Left ventricle myocardium inferior (tissue), 1 donor: ENCODE data around the gene CAMK4. TPM values are rescaled to one million over a fixed set of nuclear protein-coding genes. Genes with fewer than 3 reads are reported as not detected.
"Not testable (repeated sequence)": the region's sequence is repeated elsewhere in the genome, so short reads cannot be mapped to it uniquely, and the experiment has no call there.

Experiments
- DNase-seq: peaks from one replicate; pipeline ENCODE4 v3.0.0-alpha.2; 2020
- H3K27ac ChIP-seq: fragments of 200-600 bp; replicated peaks from 2 replicates; pipeline ENCODE4 v1.8.0; 2021
- H3K27me3 ChIP-seq: fragments of 200-600 bp; 2 replicates; pipeline ENCODE4 v1.8.0; 2021; ENCODE audit warnings: low read depth
- H3K36me3 ChIP-seq: fragments of 200-600 bp; 2 replicates; pipeline ENCODE4 v1.8.0; 2021
- H3K4me1 ChIP-seq: fragments of 200-600 bp; 2 replicates; pipeline ENCODE4 v1.8.0; 2021
- H3K4me3 ChIP-seq: fragments of 200-600 bp; 2 replicates; pipeline ENCODE4 v1.8.0; 2021; ENCODE audit warnings: mild to moderate bottlenecking, moderate library complexity
- H3K9me3 ChIP-seq: fragments of 200-600 bp; replicated peaks from 2 replicates; pipeline ENCODE4 v1.8.0; 2021
- intact Hi-C: fragments of 100-400 bp; cut with micrococcal nuclease; formaldehyde crosslinking; loops from one replicate; pipeline ENCODE4 v1.11.0; 2022
- total RNA-seq: library from RNA; stranded (reverse); fragmentation: NEBNext Ultra II Directional; extraction: Animal tissue kit (Norgen Biotek cat#: 25700); gene quantifications from one replicate; pipeline ENCODE4 v1.2.1, GENCODE V29; 2021
- TF ChIP-seq, protein P1 (sequence below): fragments of 200-600 bp; IDR thresholded peaks from 2 replicates; pipeline ENCODE4 v1.8.0; 2021; ENCODE audit warnings: antibody characterized with exemption, mild to moderate bottlenecking, borderline replicate concordance
- donor health status: DM: no; HTN: yes; CAD: no; lungs with severe emphysema.

Gene CAMK4
- total RNA-seq, 1 donor from 2014 or later = 0.36 TPM

GRCh38 chr5:111295649-111296048 is 71.5 kb downstream of the CAMK4 start:
- Histone ChIP-seq H3K27ac (no peak overlapping the region), H3K27me3 (no peaks in the 10 kb centered on the region), H3K4me3 (no peak overlapping the region), H3K36me3 (no peaks in the 10 kb centered on the region), H3K4me1 (no peaks in the 10 kb centered on the region), H3K9me3 (peaks cover 3% of the 10 kb centered on the region)
- TF ChIP-seq, protein P1, sequence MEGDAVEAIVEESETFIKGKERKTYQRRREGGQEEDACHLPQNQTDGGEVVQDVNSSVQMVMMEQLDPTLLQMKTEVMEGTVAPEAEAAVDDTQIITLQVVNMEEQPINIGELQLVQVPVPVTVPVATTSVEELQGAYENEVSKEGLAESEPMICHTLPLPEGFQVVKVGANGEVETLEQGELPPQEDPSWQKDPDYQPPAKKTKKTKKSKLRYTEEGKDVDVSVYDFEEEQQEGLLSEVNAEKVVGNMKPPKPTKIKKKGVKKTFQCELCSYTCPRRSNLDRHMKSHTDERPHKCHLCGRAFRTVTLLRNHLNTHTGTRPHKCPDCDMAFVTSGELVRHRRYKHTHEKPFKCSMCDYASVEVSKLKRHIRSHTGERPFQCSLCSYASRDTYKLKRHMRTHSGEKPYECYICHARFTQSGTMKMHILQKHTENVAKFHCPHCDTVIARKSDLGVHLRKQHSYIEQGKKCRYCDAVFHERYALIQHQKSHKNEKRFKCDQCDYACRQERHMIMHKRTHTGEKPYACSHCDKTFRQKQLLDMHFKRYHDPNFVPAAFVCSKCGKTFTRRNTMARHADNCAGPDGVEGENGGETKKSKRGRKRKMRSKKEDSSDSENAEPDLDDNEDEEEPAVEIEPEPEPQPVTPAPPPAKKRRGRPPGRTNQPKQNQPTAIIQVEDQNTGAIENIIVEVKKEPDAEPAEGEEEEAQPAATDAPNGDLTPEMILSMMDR = no peak
- no peak for DNase-seq
- intact Hi-C loops = no loop called here

- Histone ChIP-seq H3K27me3 (no peaks in the 10 kb centered on the region), H3K4me1 (no peaks in the 10 kb centered on the region), H3K36me3 (no peaks in the 10 kb centered on the region), H3K27ac (no peak overlapping the region), H3K9me3 (peaks cover 3% of the 10 kb centered on the region), H3K4me3 (no peak overlapping the region)
- TF ChIP-seq, protein P1 = no peak
- DNase-seq = no peak
- intact Hi-C loops = no loop called here
Measured at GRCh38 chr5:111296570-111296969, 72.4 kb downstream of the CAMK4 start.

DNA sequence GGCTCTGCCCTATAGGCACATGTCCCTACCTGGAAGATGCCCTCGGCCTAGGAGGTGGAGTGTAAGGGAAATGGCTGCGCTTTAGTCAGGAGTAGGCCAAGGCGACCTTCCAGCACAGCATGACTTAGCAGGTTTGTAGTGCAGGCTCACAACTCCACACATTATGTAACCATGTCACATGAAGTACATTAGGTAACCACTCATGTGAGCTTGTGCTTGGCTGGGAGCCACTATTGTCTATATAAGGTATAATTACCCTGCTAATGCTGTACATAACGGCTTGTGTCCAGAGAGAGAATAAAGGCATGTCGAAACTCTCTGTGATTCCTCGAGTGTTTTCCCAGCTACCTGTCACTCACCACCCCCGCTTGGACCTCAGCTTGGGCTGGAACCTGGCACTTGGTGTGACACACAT is 74.9 kb downstream of the CAMK4 start:
- intact Hi-C loops = no loop called here
- H3K36me3 ChIP-seq = no peaks in the 10 kb centered on the region
- H3K4me3 ChIP-seq = no peak overlapping the region
- DNase-seq = no peak
- peaks cover 3% of the 10 kb centered on the region for H3K9me3 ChIP-seq
- no peaks in the 10 kb centered on the region for H3K27me3 ChIP-seq
- H3K4me1 ChIP-seq = no peaks in the 10 kb centered on the region
- TF ChIP-seq, protein P1 = no peak
- no peak overlapping the region for H3K27ac ChIP-seq

DNA sequence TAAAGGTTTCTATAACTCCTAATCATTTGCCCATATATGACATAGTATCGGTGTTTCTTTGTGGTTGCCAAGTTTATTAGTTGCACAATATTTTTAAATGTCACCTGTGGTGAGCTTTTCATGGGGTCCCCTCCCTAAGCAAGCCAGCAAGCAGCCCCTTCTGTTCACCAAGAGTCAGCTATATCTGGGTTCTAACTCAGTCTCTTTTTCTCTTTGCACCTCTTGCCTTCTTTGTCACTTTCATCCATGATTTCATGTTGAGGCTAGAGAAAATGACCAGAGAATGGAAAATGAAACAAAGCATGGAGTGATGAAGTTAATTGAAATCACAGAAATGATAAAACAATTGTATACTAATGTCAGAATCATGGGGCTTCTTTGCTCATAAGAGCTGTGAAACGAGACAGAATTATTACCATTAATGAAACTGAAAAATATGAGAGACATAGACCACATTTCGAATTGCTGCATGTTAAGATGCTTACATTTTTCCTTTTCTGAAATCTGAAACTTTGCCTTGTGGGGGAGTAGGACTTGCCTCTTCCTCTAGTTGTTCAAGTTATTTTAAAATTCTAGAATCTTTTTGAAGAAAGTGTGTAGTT is 75.7 kb downstream of the CAMK4 start:
- no peak overlapping the region for H3K27ac ChIP-seq
- TF ChIP-seq, protein P1 = no peak
- peaks cover 3% of the 10 kb centered on the region for H3K9me3 ChIP-seq
- no peak for DNase-seq
- no peaks in the 10 kb centered on the region for H3K36me3 ChIP-seq
- intact Hi-C loops = no loop called here
- H3K4me3 ChIP-seq = no peak overlapping the region
- no peaks in the 10 kb centered on the region for H3K27me3 ChIP-seq
- no peaks in the 10 kb centered on the region for H3K4me1 ChIP-seq

DNA sequence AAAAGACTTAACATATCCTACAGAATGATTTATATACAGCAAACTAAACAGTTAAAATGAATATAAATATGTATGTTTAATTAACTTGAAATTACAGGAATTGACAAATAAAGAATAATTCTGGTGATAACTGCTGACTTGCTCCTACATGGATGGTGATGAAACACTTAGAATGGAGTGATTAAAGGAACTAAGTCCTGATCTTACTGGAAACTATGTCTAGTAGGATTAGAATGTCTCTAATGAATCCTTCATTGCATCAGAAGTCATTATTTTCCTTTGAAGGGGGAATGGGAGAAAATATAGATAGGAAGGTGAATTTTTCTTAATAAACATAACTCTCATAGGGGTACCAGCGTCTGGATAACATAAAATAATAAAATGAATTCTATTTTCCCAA is 77.1 kb downstream of the CAMK4 start:
- Histone ChIP-seq H3K9me3 (peaks cover 3% of the 10 kb centered on the region), H3K27me3 (no peaks in the 10 kb centered on the region), H3K4me1 (no peaks in the 10 kb centered on the region), H3K4me3 (no peak overlapping the region), H3K36me3 (no peaks in the 10 kb centered on the region), H3K27ac (no peak overlapping the region)
- TF ChIP-seq, protein P1 = no peak
- intact Hi-C loops = no loop called here
- no peak for DNase-seq

DNA sequence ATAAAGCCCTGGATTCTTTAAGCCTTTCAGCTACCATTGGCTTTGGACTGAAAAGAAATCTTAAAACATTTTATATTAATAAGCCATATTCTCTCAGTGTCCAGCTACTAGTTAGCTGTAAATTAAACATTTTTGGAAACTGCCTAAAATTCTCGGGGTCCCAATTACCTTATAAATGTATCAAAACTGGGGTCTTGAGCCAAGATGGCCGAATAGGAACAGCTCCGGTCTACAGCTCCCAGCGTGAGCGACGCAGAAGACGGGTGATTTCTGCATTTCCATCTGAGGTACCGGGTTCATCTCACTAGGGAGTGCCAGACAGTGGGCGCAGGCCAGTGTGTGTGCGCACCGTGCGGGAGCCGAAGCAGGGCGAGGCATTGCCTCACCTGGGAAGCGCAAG is 77.9 kb downstream of the CAMK4 start:
- H3K27me3 ChIP-seq, intact Hi-C loops, H3K9me3 ChIP-seq, DNase-seq, H3K4me3 ChIP-seq, H3K36me3 ChIP-seq, H3K4me1 ChIP-seq, H3K27ac ChIP-seq: not testable (repeated sequence)
